Left lung (tissue), 10 donors: ENCODE results near the gene CFL2. TPM values are rescaled to one million over a fixed set of nuclear protein-coding genes. Genes with fewer than 3 reads are reported as not detected.

ENCODE experiments used
- ATAC-seq: fragments of 200-7000 bp; cut with Tn5 transposase; one replicate; pipeline ENCODE4 v1.9.1; 2020; ENCODE audit warnings: moderate library complexity
- DNase-seq, 4 donors: peaks; one replicate each; pipeline ENCODE4 v3.0.0-alpha.2; 2013 to 2020
- H3K27ac ChIP-seq, 2 donors: fragments of 200-600 bp; sonication (generic) in 1 of 2; one replicate each; pipeline versions ENCODE4 v1.5.0 to v1.8.0; 2020 to 2021
- H3K27me3 ChIP-seq, 2 donors: fragments of 200-600 bp; sonication (generic) in 1 of 2; one replicate each; pipeline versions ENCODE4 v1.5.0 to v1.8.0; 2020 to 2021
- H3K36me3 ChIP-seq, 2 donors: fragments of 200-600 bp; sonication (generic) in 1 of 2; one replicate each; pipeline versions ENCODE4 v1.5.0 to v1.8.0; 2020 to 2021
- H3K4me1 ChIP-seq, 2 donors: fragments of 200-600 bp; one replicate each; pipeline ENCODE4 v1.8.0; 2021
- H3K4me3 ChIP-seq, 2 donors: fragments of 200-600 bp; sonication (generic) in 1 of 2; one replicate each; pipeline versions ENCODE4 v1.5.0 to v1.8.0; 2020 to 2021; ENCODE audit warnings: mild to moderate bottlenecking in 1 of 2
- H3K9me3 ChIP-seq, 2 donors: fragments of 200-600 bp; sonication (generic) in 1 of 2; one replicate each; pipeline versions ENCODE4 v1.5.0 to v1.8.0; 2020 to 2021
- CTCF ChIP-seq, 2 donors: fragments of 200-600 bp; sonication (generic) in 1 of 2; IDR thresholded peaks; one replicate each; pipeline versions ENCODE4 v1.5.0 to v1.8.0; 2021; ENCODE audit warnings: antibody characterized with exemption in 2 of 2
- intact Hi-C, 2 donors: fragments of 100-400 bp; cut with DNase I; formaldehyde crosslinking; loops; one replicate each; pipeline versions ENCODE4 v1.11.2 to v1.14.2; 2022
- polyA plus RNA-seq, 6 donors: library from polyadenylated mRNA; unstranded; fragments of 120-200 nt; gene quantifications; one replicate each; pipeline ENCODE4 v1.2.1, GENCODE V29; 2013; ENCODE audit not compliant: insufficient read length in 6 of 6
- total RNA-seq, 2 donors: library from RNA; stranded (reverse); fragmentation: NEBNext Ultra II Directional; extraction: Animal tissue kit (Norgen Biotek cat#: 25700); gene quantifications; one replicate each; pipeline ENCODE4 v1.2.1, GENCODE V29; 2021
- donor health status: DM: no; HTN: yes; CAD: no.
- donor health status: DM: no; HTN: no; CAD: no.

CFL2 gene
- total and polyA plus RNA-seq, 8 donors, result 36.9 to 58.0 (median 47.1) TPM

DNA sequence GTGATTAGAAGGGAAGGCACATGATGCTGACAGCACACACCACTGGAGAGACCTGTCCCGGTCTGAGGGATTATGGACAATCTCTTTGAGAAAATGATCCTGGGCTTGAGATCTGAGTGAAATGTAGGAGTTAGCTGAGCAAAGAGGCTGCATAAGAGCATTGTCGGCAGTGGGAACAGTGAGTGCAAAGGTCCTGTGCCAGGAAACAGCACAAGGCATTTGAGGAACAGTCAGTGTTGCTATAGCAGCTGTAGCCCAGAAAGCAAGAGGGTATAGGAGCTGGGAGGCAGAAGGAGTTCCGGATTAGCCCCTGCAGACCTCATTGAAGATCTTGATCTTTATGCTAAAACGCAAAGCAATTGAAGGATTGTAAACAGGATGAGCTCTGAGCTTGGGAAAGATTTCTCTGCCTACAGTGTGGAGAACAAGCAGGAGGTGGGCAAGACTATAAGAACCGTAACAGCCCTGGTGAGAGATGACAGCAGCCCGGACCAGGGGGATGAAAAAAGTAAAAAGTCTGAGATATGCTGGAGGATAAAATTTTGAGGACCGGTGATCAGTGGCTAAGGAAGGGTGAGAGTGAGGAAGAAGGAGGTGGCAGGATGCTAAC lies 28.5 kb downstream of the CFL2 start:
- ATAC-seq, result no peak

DNA sequence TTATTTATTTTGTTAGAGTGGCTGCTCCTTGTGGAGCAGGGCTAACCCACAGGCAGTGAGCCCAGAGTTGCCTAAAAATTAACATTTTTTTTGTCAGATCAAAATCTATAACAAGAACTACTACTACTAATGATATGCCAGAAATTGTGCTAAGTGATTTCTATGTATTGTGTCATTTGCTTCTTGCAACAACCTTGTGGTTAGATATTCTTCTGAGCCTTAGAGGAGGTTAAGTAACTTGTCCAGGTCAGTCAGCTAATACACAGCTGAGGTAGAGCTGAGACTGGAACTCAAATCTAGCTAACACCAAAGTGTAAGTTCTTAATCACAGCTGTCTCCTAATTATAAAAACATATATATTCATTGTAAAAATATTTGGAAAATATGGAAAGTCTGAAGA lies 29.8 kb downstream of the CFL2 start:
- H3K27ac ChIP-seq, result no peak overlapping the region
- no peaks in the 10 kb centered on the region for H3K36me3 ChIP-seq
- H3K9me3 ChIP-seq, result no peaks in the 10 kb centered on the region
- intact Hi-C loops, result no loop called here
- ATAC-seq, result no peak
- no peak for DNase-seq
- H3K4me3 ChIP-seq, result no peak overlapping the region
- H3K27me3 ChIP-seq, result no peaks in the 10 kb centered on the region
- TF ChIP-seq CTCF (IDR thresholded peaks at IDR 0.05), result no peak
- no peaks in the 10 kb centered on the region for H3K4me1 ChIP-seq

More for the DNA sequence above, 28.5 kb downstream of the CFL2 start:
- intact Hi-C loops, result no loop called here
- TF ChIP-seq CTCF (IDR thresholded peaks at IDR 0.05), result no peak
- Histone ChIP-seq H3K4me3 (no peak overlapping the region), H3K9me3 (no peaks in the 10 kb centered on the region), H3K27ac (no peak overlapping the region), H3K4me1 (no peaks in the 10 kb centered on the region), H3K27me3 (no peaks in the 10 kb centered on the region), H3K36me3 (no peaks in the 10 kb centered on the region)
- DNase-seq, result no peak

GRCh38 chr14:34682787-34683321 lies 31.5 kb downstream of the CFL2 start:
- Histone ChIP-seq H3K4me3 (no peak overlapping the region), H3K27me3 (no peaks in the 10 kb centered on the region), H3K4me1 (no peaks in the 10 kb centered on the region), H3K36me3 (no peaks in the 10 kb centered on the region), H3K27ac (no peak overlapping the region), H3K9me3 (no peaks in the 10 kb centered on the region)
- TF ChIP-seq CTCF (IDR thresholded peaks at IDR 0.05), result no peak
- DNase-seq (no peak), ATAC-seq (no peak)
- intact Hi-C loops, result no loop called here

- no peaks in the 10 kb centered on the region for H3K4me1 ChIP-seq
- ATAC-seq (no peak), DNase-seq (no peak)
- no peak overlapping the region for H3K27ac ChIP-seq
- no peaks in the 10 kb centered on the region for H3K36me3 ChIP-seq
- TF ChIP-seq CTCF (IDR thresholded peaks at IDR 0.05), result no peak
- no peak overlapping the region for H3K4me3 ChIP-seq
- no peaks in the 10 kb centered on the region for H3K27me3 ChIP-seq
- intact Hi-C loops, result no loop called here
- H3K9me3 ChIP-seq, result no peaks in the 10 kb centered on the region
Observed at GRCh38 chr14:34680806-34681479, 33.5 kb downstream of the CFL2 start.

DNA sequence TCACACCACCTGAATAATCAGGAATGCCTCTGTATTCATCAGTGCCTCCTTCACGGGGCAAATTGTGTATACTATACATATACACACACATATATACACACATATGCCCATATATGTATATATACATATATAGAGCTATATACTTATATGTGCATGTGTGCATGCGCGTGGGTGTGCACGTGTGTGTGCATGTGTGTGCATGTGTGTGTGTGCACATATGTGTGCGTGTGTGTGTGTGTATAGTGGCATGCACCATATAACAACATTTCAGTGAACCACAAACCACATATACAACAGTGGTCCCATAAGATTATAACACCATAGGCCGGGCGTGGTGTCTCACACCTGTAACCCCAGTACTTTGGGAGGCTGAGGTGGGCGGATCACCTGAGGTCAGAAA lies 35.7 kb downstream of the CFL2 start:
- Histone ChIP-seq H3K36me3 (no peaks in the 10 kb centered on the region), H3K27ac (no peak overlapping the region), H3K4me3 (no peak overlapping the region), H3K9me3 (no peaks in the 10 kb centered on the region), H3K27me3 (no peaks in the 10 kb centered on the region), H3K4me1 (no peaks in the 10 kb centered on the region)
- ATAC-seq (no peak), DNase-seq (no peak)
- intact Hi-C loops, result no loop called here
- TF ChIP-seq CTCF (IDR thresholded peaks at IDR 0.05), result no peak
